H1 (cell line): ENCODE measurements around the gene SLC5A11. TPM values are rescaled to one million over a fixed set of nuclear protein-coding genes. Genes with fewer than 3 reads are reported as not detected.

ENCODE experiments used
- BACH1 ChIP-seq: IDR thresholded peaks from 2 replicates; pipeline ENCODE4 v1.6.1; 2012; ENCODE audit warnings: low read length, improper control_type of control experiment
- CEBPB ChIP-seq: IDR thresholded peaks from 2 replicates; pipeline ENCODE4 v1.6.1; 2012; ENCODE audit warnings: low read depth, low read length
- POU5F1 ChIP-seq: IDR thresholded peaks from 2 replicates; pipeline ENCODE4 v1.6.1; 2011; ENCODE audit warnings: low read depth, mild to moderate bottlenecking, low read length, moderate library complexity
- polyA plus RNA-seq, 7 experiments: library from polyadenylated mRNA; depleted of rRNA in 3 of 7; stranded (reverse) in 5 of 7; unstranded in 2 of 7; fragments of >200 nt in 5 of 7; fragments of 200-250 nt in 2 of 7; gene quantifications; 1 replicate in 5 of 7; 2 replicates in 1 of 7; 4 replicates in 1 of 7; pipeline versions ENCODE4 v1.2.1 to v1.2.3, GENCODE V29; 2011 to 2013; ENCODE audit warnings: missing spikeins in 2 of 7, mixed read lengths in 2 of 7
- total RNA-seq: library from RNA; stranded (reverse); fragmentation: NEBNext Ultra II Directional; extraction: Animal tissue kit (Norgen Biotek cat#: 25700); gene quantifications from 2 replicates; pipeline ENCODE4 v1.2.1, GENCODE V29; 2021
- TF ChIP-seq, protein P1 (sequence below): fragments of 300-600 bp; sonication (generic); IDR thresholded peaks from 2 replicates; pipeline ENCODE4 v1.7.1; 2012; ENCODE audit warnings: low read length, moderate library complexity, mild to moderate bottlenecking, inconsistent platforms; ENCODE audit not compliant: insufficient replicate concordance

SLC5A11 gene
- total and polyA plus RNA-seq, 2 of the 8 experiments (the other 6 are each of a cell fraction or from before 2014, with no cell fraction given), result 0.26 to 0.59 TPM

DNA sequence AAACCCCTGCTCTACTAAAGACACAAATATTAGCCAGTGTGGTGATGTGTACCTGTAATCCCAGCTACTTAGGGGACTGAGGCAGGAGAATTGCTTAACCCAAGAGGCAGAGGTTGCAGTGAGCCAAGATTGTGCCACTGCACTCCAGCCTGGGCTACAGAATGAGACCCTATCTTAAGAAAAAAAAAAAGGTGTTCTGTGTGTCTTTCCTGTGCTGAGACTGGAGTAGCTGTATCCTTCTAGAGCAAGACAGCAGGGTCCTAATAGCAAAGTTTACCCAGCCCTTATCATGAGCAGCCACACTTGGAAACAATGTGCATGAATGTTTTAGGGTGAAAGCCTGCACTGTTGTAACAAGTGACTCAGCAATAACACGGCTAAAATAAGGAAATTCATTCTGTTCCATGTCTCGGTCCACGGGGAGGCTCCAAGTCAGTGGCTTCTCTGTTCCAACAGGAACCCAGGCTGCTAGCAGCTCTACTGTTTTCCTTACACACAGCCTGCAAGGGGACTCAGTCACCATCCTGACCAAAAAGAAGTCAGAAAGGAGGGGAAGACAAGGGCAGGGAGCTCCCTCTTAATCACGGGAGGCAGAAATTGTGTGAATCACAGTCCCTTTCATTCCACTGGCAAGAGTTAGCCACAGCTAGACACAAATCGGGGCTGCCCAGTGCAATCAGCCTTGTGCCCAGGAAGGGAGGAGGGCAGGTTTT is 7.1 kb upstream of the SLC5A11 start (continued):
- TF ChIP-seq, protein P1, sequence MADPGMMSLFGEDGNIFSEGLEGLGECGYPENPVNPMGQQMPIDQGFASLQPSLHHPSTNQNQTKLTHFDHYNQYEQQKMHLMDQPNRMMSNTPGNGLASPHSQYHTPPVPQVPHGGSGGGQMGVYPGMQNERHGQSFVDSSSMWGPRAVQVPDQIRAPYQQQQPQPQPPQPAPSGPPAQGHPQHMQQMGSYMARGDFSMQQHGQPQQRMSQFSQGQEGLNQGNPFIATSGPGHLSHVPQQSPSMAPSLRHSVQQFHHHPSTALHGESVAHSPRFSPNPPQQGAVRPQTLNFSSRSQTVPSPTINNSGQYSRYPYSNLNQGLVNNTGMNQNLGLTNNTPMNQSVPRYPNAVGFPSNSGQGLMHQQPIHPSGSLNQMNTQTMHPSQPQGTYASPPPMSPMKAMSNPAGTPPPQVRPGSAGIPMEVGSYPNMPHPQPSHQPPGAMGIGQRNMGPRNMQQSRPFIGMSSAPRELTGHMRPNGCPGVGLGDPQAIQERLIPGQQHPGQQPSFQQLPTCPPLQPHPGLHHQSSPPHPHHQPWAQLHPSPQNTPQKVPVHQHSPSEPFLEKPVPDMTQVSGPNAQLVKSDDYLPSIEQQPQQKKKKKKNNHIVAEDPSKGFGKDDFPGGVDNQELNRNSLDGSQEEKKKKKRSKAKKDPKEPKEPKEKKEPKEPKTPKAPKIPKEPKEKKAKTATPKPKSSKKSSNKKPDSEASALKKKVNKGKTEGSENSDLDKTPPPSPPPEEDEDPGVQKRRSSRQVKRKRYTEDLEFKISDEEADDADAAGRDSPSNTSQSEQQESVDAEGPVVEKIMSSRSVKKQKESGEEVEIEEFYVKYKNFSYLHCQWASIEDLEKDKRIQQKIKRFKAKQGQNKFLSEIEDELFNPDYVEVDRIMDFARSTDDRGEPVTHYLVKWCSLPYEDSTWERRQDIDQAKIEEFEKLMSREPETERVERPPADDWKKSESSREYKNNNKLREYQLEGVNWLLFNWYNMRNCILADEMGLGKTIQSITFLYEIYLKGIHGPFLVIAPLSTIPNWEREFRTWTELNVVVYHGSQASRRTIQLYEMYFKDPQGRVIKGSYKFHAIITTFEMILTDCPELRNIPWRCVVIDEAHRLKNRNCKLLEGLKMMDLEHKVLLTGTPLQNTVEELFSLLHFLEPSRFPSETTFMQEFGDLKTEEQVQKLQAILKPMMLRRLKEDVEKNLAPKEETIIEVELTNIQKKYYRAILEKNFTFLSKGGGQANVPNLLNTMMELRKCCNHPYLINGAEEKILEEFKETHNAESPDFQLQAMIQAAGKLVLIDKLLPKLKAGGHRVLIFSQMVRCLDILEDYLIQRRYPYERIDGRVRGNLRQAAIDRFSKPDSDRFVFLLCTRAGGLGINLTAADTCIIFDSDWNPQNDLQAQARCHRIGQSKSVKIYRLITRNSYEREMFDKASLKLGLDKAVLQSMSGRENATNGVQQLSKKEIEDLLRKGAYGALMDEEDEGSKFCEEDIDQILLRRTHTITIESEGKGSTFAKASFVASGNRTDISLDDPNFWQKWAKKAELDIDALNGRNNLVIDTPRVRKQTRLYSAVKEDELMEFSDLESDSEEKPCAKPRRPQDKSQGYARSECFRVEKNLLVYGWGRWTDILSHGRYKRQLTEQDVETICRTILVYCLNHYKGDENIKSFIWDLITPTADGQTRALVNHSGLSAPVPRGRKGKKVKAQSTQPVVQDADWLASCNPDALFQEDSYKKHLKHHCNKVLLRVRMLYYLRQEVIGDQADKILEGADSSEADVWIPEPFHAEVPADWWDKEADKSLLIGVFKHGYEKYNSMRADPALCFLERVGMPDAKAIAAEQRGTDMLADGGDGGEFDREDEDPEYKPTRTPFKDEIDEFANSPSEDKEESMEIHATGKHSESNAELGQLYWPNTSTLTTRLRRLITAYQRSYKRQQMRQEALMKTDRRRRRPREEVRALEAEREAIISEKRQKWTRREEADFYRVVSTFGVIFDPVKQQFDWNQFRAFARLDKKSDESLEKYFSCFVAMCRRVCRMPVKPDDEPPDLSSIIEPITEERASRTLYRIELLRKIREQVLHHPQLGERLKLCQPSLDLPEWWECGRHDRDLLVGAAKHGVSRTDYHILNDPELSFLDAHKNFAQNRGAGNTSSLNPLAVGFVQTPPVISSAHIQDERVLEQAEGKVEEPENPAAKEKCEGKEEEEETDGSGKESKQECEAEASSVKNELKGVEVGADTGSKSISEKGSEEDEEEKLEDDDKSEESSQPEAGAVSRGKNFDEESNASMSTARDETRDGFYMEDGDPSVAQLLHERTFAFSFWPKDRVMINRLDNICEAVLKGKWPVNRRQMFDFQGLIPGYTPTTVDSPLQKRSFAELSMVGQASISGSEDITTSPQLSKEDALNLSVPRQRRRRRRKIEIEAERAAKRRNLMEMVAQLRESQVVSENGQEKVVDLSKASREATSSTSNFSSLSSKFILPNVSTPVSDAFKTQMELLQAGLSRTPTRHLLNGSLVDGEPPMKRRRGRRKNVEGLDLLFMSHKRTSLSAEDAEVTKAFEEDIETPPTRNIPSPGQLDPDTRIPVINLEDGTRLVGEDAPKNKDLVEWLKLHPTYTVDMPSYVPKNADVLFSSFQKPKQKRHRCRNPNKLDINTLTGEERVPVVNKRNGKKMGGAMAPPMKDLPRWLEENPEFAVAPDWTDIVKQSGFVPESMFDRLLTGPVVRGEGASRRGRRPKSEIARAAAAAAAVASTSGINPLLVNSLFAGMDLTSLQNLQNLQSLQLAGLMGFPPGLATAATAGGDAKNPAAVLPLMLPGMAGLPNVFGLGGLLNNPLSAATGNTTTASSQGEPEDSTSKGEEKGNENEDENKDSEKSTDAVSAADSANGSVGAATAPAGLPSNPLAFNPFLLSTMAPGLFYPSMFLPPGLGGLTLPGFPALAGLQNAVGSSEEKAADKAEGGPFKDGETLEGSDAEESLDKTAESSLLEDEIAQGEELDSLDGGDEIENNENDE, result no peak
- no peak for TF ChIP-seq BACH1
- TF ChIP-seq POU5F1, result no peak
- no peak for TF ChIP-seq CEBPB
